BJ (cell line): ENCODE results near the gene LRRC63. TPM values are rescaled to one million over a fixed set of nuclear protein-coding genes. Genes with fewer than 3 reads are reported as not detected.
"Not testable (repeated sequence)": the region's sequence is repeated elsewhere in the genome, so short reads cannot be mapped to it uniquely, and the experiment has no call there.

Experiments
- CTCF ChIA-PET: fragments of 350-600 bp; formaldehyde crosslinking; extraction: SDS; loops from one replicate; lab custom pipeline; 2021; ENCODE audit warnings: antibody characterized with exemption, inconsistent platforms; lab: Yijun Ruan, JAX
- POLR2A ChIA-PET: fragments of 300-600 bp; sonication (Branson Sonifier 250); formaldehyde crosslinking; extraction: SDS; loops from one replicate; lab custom pipeline; 2021; ENCODE audit warnings: antibody characterized with exemption; lab: Charles Lee
- DNase-seq: peaks from one replicate; pipeline ENCODE4 v3.0.0-alpha.2; 2011; ENCODE audit warnings: low read depth
- H3K27me3 ChIP-seq: 2 replicates; pipeline ENCODE4 v1.6.0; 2011; ENCODE audit warnings: low read length; ENCODE audit not compliant: control insufficient read depth, insufficient read depth
- H3K36me3 ChIP-seq: 2 replicates; pipeline ENCODE4 v1.5.1; 2011; ENCODE audit warnings: low read length; ENCODE audit not compliant: control insufficient read depth, insufficient read depth
- H3K4me3 ChIP-seq: 2 replicates; pipeline ENCODE4 v1.5.1; 2011; ENCODE audit warnings: low read depth, mild to moderate bottlenecking, control low read depth, low read length
- CTCF ChIP-seq: IDR thresholded peaks from 2 replicates; pipeline ENCODE4 v1.5.1; 2011; ENCODE audit warnings: low read depth, mild to moderate bottlenecking, control low read depth, inconsistent platforms, low read length, moderate library complexity; ENCODE audit not compliant: insufficient read depth
- polyA plus RNA-seq: library from polyadenylated mRNA; depleted of rRNA; stranded (reverse); fragments of >200 nt; gene quantifications from 2 replicates; pipeline ENCODE4 v1.2.3, GENCODE V29; 2011

LRRC63 gene
- polyA plus RNA-seq, 1 experiment: not detected

- Histone ChIP-seq H3K4me3 (peak overlapping the region; percentile 43), H3K27me3 (peaks cover 4% of the 10 kb centered on the region; the same call in 1 of the 2 replicates), H3K36me3 (no peaks in the 10 kb centered on the region)
- no peak for TF ChIP-seq CTCF
- DNase-seq: no peak
- POLR2A ChIA-PET: no interaction called here
- CTCF ChIA-PET: interaction anchor here (0.9 to 1.0 kb wide), 3 partner anchors 12 to 51 kb away, joined by 3 to 4 read pairs (median 3); no protein-coding TSS in a partner anchor
These were observed 629 bp upstream of the LRRC63 start for GRCh38 chr13:46211116-46211482.

DNA sequence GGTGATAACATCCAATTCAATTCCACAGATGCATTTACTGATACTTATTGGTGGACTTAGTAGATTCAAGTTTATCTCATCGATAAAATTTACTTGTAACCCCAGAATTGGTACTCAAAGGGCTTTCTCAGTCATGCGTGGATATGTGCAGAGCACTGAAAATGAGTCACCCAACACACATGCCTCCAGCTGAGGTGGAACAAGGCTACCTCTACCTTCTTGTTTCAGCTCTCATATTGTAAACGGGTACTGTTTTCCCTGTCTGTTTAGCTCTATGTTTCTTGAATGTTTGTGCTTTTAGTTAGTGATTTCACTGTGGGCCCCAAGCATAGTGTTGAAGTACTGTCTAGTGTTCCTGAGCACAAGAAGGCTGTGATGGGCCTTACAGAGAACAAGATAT lies 1.5 kb downstream of the LRRC63 start:
- POLR2A ChIA-PET: no interaction called here
- Histone ChIP-seq H3K36me3 (no peaks in the 10 kb centered on the region), H3K4me3 (no peak overlapping the region), H3K27me3 (peaks cover 4% of the 10 kb centered on the region; the same call in 1 of the 2 replicates)
- DNase-seq: no peak
- CTCF ChIA-PET: no interaction called here
- TF ChIP-seq CTCF: no peak

GRCh38 chr13:46214741-46215140 lies 3.0 kb downstream of the LRRC63 start:
- DNase-seq, H3K36me3 ChIP-seq, POLR2A ChIA-PET, H3K27me3 ChIP-seq, H3K4me3 ChIP-seq, CTCF ChIA-PET: not testable (repeated sequence)

GRCh38 chr13:46220234-46220633 lies 8.5 kb downstream of the LRRC63 start:
- DNase-seq, H3K27me3 ChIP-seq, H3K4me3 ChIP-seq, POLR2A ChIA-PET, H3K36me3 ChIP-seq, CTCF ChIA-PET: not testable (repeated sequence)

DNA sequence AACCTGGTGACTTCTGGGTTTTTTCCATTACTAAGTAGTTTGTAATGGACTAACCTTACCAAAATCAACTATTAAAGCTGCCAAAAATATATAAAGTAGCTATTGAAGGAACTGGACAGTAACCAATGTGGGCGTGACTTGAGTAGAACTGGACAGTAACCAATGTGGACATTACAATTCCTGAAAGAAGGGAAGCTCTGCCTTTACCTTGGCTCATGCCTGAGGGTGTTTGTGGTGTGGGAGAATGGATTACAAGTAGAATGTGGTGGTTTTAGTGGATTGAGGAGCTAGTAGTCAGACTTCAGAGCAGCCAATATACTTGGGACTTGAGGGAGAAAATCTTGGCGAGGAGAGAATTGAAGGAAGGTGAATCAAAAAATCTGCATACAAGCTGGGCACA lies 17.5 kb downstream of the LRRC63 start:
- TF ChIP-seq CTCF: no peak
- Histone ChIP-seq H3K36me3 (no peaks in the 10 kb centered on the region), H3K4me3 (no peak overlapping the region), H3K27me3 (no peaks in the 10 kb centered on the region)
- POLR2A ChIA-PET: no interaction called here
- CTCF ChIA-PET: no interaction called here
- no peak for DNase-seq

GRCh38 chr13:46232281-46232680 lies 20.6 kb downstream of the LRRC63 start:
- ChIA-PET CTCF (no interaction called here), POLR2A (no interaction called here)
- Histone ChIP-seq H3K4me3 (no peak overlapping the region), H3K27me3 (no peaks in the 10 kb centered on the region), H3K36me3 (no peaks in the 10 kb centered on the region)
- no peak for TF ChIP-seq CTCF
- no peak for DNase-seq
